ENCODE results near the gene GPR148.

DNA sequence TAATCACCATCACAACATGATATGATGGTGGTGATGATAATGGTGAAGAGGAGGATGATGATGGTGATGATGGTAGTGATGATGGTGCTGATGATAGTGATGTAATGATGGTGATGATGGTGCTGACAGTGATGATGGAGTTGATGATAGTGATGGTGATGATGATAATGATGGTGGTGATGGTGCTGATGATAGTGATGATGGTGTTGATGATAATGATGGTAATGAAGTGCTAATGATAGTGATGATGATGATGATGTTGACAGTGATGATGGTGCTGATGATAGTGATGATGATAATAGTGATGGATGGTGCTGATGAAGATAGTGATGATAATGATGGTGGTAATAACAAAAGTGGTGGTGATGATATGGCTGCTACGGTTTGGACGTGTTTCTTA, 4.4 kb upstream of the GPR148 start:
- no peak for TF ChIP-seq POLR2A (IDR thresholded peaks at IDR 0.05)
- no peak for TF ChIP-seq EP300 (IDR thresholded peaks at IDR 0.05)
- TF ChIP-seq, protein P1, sequence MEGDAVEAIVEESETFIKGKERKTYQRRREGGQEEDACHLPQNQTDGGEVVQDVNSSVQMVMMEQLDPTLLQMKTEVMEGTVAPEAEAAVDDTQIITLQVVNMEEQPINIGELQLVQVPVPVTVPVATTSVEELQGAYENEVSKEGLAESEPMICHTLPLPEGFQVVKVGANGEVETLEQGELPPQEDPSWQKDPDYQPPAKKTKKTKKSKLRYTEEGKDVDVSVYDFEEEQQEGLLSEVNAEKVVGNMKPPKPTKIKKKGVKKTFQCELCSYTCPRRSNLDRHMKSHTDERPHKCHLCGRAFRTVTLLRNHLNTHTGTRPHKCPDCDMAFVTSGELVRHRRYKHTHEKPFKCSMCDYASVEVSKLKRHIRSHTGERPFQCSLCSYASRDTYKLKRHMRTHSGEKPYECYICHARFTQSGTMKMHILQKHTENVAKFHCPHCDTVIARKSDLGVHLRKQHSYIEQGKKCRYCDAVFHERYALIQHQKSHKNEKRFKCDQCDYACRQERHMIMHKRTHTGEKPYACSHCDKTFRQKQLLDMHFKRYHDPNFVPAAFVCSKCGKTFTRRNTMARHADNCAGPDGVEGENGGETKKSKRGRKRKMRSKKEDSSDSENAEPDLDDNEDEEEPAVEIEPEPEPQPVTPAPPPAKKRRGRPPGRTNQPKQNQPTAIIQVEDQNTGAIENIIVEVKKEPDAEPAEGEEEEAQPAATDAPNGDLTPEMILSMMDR (IDR thresholded peaks at IDR 0.05), result no peak
